Activated CD8-positive, alpha-beta memory T cell treated with anti-CD3 and anti-CD28 coated beads for 4 hours (primary cell): Measurements from ENCODE around the gene ATG7.

Source experiments
- DNase-seq, 2 donors: peaks; one replicate each; pipeline ENCODE4 v3.0.0-alpha.2; 2020; ENCODE audit warnings: low read depth in 2 of 2

The ATG7 gene

DNA sequence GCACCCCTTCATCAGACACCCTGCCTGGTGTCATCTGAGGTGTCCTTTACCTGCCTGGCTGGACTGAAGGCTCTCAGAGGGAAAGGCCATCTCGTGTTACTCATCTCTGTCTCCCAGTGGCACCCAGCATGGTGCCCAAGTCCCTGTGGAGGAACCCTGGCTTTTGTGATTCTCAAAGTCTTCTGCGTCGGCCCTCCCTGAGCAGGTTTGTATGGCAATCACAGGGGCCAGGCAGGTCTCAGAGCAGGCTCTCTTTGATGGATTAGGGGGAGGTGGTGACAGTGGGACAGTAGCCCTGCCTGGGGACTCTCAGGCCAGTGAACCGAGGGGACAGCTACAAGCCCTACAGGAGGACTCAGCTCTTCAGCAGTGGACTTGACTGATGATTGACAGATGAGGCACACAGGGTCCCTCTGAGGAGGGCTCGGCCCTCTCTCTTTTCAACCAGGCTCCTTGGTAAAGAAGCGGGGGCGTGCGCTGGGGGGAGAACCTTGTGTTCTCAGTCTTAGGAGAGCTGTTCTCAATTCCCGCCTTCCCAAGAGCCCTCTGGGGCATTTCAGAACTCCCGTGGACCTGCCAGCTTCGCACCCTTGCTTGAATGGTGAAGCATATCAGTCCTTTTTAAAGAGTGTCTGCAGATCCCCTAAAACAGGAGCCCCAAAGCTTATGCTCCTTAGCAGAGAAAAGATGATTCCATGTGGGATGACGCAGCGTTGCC lies 263.2 kb downstream of the ATG7 start:
- DNase-seq, result no peak

GRCh38 chr3:11536132-11536935 lies 264.1 kb downstream of the ATG7 start:
- no peak for DNase-seq

DNA sequence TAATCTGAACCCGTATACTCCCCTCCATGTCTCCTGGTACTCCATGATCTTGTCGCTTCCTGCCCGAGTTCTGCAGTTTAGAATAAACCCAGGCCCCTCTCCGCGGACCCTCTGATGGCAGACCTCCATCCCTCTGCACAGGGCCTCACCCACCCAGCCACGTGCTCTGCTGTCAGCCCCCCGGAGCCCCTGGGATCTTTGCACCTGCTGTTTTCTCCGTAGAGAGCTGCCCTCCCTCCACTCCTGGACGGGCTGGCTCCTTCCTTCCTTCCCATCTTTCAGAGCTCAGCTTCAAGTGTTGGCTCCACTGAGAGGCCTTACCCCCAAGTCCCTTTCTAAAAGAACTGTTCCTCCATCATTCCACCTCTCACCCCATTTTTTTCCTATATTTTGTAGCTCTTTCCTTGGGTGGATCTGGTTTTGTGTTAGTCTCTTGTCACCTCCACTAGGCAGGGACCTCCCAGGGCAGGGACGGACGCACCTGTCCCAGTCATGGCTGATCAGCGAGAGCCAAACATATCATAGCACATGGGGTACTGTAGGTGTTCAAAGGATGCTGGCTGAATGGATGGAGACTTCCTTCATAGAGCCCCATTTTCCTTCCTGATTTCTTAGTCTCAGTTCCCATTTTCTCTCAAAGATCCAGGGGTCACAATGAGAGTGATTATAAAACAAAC lies 264.9 kb downstream of the ATG7 start:
- no peak for DNase-seq

GRCh38 chr3:11538581-11538980 lies 266.4 kb downstream of the ATG7 start:
- no peak for DNase-seq

DNA sequence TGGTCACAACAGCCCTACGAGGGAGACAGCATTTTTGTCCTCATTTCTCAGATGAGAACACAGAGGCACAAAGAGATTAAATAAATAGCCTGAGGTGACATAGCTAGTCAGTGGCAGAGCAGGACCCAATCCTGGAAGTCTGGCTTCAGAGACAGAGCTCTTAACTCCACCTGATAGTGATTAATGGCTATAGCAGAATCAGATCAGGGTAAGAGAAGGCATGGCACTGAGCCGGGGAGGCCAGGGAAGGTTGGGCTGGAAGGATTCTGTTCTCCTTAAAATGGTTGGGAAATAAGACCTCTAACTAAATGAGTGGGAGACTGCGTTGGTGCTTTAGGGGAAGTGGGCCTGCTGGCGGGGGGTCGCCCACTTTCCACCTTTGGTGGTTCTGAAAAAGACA lies 267.0 kb downstream of the ATG7 start:
- no peak for DNase-seq

DNA sequence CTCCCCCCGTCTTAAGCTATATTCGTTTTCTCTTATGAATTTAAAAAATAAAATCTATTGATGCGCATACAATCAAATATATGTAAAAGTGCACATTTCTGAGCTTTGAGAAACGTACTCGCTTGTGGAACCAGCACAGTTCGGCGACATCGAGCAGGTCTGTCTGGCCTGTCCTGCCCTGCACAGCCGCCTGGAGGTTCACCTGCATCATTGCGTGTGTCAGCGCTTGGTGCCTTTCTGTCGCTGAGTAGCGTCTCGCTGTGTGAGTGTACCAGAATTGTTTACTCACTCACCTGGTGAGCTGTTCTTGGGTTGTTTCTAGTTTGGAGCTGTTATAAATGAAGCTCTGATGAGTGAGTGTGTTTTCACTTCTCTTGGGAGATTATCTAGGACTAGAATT lies 267.5 kb downstream of the ATG7 start:
- DNase-seq, result no peak

- DNase-seq, result no peak
These were observed 269.4 kb downstream of the ATG7 start for GRCh38 chr3:11541321-11542303.

GRCh38 chr3:11542551-11542950 lies 270.4 kb downstream of the ATG7 start:
- no peak for DNase-seq

DNA sequence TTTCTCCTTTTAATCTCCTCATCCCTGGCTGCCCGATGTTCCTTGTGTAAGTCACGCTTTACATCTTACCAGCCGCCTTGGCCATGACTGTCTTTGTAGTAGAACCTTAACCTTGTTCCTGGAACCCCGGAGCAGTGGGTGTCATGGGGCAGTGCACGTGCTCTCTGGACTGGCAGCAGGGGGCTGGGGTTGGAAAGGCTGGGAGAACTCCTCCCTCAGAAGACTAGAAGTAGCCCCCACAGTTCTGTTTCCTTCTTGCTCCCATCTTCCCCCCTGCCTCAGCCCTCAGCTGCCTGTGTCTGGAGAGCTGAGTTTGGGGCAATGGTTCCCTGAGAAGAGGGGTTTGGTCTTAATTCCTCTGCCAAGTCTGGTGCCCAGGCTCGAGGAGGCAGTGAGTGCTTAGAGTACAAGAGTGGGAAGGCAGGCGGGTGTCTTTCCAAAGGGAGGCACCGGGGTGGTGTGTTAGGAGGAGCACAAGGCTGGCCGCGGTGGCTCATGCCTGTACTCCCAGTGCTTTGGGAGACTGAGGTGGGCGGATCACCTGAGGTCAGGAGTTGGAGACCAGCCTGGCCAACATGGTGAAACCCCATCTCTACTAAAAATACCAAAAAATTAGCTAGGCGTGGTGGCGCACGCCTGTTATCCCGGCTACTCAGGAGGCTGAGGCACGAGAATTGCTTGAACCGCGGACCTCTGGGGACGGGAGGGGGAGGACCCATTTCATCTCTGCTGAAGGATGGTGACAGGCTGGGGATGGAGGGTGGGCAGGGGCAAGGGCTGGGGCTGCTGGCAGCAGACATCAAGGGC lies 271.1 kb downstream of the ATG7 start:
- no peak for DNase-seq

GRCh38 chr3:11543948-11544387 lies 271.8 kb downstream of the ATG7 start:
- no peak for DNase-seq

DNA sequence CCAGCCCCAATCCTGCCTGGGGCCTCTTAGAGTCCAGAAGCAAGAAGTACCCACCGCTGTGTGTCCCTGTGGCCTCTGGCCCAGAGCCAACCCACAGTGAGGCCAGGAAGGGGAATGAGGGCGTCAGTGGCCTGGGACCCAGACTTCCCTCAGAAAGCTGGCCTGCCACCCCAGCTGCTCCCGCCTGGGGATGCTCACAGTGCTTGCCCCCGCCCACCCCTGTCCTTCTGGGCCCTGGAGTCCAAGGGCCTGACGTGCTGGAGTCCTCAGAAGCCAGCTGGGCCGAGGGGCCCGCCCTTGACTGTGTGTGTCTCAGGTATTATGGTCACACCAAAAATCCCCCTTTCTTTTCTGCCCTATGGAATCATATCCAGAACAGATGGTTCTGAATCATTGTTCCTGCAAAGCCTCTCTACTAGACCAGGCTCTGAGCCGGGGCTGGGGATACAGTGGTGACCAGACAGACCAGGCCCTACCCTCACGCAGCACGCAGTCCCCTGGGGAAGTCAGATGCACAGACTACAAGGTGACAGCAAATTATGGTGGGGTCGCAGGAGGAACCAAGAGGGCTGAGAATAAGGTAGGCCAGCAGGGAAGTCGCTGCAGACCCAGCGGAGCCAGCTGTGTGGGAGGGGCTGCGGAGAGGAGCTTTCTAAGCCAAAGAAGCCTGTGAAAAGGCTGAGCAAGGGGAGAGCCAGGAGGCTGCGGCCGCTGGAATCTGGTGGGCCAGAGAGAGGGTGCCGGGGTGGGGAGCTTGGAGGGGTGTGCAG lies 272.4 kb downstream of the ATG7 start:
- no peak for DNase-seq

- DNase-seq, result no peak
These were observed 273.1 kb downstream of the ATG7 start for GRCh38 chr3:11545186-11545851.

GRCh38 chr3:11546657-11547302 lies 274.6 kb downstream of the ATG7 start:
- DNase-seq, result no peak

DNA sequence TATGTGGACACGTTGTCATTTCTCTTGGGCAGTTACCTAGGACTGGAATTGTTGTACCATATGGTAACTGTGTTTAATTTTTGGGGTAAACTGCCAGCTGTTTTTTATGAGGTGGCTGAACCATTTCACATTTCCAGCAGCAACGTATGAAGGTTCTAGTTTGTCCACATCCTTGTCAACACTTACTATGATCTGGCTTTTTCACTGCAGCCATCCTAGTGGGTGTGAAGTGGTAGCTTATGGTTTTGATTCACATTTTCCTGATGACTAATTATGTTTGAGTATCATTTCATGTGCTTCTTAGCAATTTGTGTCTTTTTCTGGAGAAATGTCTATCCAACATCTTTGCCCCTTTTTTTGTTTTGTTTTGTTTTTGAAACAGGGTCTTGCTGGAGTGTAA lies 275.3 kb downstream of the ATG7 start:
- no peak for DNase-seq

DNA sequence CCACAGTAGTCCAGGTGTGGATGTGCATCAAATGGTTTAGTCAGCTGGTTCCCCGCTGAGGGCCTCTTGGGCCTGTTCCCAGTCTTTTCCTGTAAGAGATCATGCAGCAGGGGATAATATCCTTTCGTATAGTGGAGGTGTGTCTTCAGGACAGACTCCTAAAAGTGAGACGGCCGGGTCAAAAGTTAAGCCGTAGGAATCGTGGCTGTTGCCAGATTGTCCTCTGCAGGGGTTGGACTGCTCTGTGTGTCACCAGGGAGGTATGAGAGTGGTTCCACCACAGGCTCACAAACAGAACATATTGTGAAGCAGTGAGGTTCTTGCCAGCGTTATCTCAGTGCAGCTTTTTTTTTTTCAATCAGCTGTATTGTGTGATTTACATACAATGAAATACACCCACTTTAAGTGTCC lies 276.5 kb downstream of the ATG7 start:
- DNase-seq, result no peak

- DNase-seq, result no peak
These were observed 277.5 kb downstream of the ATG7 start for GRCh38 chr3:11549580-11550140.

GRCh38 chr3:11551036-11551435 lies 278.8 kb downstream of the ATG7 start:
- no peak for DNase-seq
